Hematopoietic multipotent progenitor cell treated with erythropoietin and hydrocortisone succinate and interleukin-3 and kit ligand, for 4 days (in vitro differentiated cells): ENCODE measurements around the gene GALNT17.
"Not testable (repeated sequence)": the region's sequence is repeated elsewhere in the genome, so short reads cannot be mapped to it uniquely, and the experiment has no call there.

Experiments used
- DNase-seq: peaks from one replicate; pipeline ENCODE4 v3.0.0-alpha.2; 2015

The GALNT17 gene

DNA sequence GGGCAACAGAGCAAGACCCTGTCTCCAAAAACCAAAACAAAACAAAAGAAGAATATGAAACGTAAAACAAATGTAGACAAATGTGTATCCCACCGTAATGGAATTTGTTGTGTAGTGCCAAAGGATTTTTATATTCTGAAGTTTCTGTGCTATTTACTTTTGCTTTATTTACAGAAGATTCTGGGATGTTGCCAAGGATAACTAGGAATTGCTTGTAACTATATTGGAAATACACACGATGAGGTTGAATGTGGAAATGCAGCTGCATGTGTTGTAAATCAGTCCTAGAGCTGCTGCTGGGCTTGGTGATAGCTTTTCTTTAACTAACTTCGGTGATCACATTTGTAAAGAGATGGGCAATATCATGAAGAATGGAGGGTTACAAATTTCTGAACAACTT is 39.5 kb downstream of the GALNT17 start:
- DNase-seq = no peak

DNA sequence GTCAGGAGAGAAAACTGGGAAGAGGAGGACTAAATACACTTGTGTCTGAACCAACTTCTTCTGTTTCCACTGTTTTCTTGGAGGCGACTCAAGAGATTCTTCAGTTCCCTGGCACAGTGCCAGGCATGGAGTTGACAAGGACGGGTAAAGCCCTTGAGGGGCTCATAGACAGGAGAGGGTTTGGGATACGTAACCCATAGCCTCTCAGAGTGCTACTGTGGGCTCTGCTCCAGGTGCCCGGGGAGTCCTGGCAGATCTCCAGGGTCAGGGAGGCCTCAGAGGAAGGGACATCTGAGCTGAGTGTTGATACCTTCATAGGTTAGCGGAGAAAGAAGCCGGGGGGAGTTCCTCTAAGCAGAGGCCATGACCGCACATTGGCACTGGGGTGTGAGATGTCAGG is 42.0 kb downstream of the GALNT17 start:
- DNase-seq = no peak

DNA sequence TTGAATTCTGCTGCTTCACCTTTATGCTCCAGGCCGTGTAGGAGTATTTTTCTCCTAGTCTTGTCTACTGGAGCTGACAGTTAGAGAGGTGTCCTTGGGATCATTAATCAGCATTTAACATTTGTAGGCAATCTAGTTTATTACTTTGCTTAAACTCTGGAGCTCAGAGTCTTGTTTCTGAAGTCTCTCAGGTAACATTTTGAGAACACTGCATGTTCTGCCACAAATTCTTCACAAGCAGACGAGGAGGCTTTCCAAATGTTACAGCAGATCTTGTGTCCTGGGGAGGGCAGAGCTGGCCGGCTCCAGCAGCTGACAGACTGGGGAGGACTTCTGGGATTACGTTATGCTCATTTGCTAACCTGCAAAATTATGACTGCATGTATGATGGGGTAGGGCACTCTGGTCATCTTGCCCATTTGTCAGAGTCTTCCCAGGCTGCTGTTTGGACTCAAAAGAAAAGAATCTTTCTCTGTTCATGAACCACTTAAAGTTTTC is 50.5 kb downstream of the GALNT17 start:
- DNase-seq = no peak

DNA sequence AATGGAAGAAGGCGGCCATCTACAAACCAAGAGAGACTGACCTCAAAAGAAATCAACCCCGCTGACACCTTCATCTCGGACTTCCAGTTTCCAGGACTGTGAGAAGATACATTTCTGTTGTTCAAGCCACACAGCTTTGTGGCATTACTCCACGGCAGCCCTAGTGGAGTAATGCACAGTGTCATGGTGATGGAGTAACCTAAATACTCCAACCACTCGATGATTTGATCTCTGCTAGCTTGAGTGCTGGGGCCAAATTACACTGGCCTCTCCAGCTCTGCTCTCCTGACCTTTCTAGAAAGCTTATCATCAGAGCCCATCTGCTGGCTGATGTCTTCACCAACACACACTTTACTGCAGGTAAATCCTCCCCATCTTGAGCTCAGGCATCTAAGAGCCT is 52.2 kb downstream of the GALNT17 start:
- DNase-seq = no peak

DNA sequence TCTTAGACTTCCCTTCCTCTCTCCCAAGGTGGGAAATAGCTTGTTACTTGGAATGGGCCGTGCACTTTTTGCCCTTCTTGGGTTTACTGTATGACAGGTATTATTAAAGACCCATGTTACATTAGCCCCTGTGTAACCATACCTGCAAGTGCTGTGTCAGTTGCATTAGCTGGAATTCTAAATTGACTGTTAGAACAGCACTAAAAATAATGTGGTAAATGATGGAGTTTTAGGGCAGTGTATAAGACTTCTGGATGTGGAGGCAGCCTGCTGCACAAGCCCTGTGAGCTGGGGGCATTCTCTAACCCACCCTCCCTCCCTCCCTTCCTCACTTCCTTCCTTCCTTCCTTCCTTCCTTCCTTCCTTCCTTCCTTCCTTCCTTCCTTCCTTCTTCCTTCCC is 52.7 kb downstream of the GALNT17 start:
- DNase-seq = no peak

DNA sequence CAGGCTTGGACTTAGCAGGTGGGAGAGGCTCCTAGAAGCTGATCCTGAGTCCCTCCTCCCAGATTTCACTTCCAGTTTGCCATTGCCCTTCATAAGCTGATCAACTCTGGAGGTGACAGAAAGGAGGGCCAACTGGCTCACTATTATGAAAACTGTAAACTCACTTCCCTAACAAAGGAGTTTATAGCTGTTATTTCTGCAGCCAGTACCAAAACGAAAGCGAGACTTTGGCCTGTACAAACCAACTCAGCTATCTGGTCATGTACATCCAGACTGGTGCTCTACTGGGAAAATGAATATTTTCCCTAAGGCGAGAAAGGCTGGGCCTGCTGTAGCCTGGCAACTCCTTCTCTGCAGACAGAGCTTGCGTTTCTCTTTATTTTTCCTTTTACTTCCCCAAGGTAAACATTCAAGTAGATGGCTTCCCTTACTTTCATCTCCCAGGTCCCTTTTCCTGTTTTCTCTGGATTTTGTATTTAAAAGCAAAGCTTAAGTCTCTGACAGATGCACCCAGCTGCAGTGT is 54.7 kb downstream of the GALNT17 start:
- DNase-seq = no peak

DNA sequence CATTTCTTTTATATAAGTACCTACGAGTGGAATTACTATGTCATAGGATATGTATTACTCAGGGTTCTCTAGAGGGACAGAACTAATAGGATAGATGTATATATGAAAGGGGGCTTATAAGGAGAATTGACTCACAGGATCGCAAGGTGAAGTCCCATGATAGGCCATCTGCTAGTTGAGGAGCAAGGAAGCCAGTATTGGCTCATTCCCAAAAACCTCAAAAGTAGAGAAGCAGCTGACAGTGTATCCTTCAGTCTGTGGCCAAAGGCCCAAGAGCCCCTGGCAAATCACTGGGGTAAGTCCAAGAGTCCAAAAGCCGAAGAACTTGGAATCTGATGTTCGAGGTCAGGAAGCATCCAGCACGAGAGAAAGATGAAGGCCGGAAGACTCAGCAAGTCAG is 59.8 kb downstream of the GALNT17 start:
- DNase-seq = no peak

DNA sequence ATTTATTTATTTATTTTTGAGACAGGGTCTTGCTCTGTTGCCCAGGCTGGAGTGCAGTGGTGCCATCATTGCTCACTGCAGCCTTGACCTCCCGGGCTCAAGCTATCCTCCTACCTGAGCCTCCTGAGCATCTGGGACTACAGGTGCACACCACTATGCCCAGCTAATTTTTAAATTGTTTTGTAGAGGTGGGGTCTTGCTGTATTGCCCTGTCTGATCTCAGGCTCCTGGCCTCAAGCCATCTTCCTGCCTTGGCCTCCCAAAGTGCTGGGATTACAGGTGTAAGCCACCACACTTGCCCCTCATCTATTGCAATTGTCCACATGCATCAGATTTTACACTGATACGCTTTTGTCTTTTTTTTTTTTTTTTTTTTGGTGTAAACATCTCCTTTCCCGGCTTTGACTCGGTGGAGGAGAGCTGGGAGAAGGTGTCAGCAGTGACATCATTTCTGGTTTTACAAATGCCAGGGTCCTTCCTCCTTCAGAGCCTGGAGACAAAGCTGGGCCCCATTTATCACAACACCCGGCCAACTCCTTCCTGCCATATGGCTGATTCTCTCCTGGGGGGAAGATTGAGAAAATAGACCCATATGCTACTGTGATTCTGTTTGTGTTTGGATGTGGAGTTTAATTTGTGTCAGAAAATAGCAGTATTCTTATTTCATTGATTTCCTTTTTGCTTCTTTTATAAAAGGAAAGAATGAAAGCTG is 61.3 kb downstream of the GALNT17 start:
- no peak for DNase-seq

DNA sequence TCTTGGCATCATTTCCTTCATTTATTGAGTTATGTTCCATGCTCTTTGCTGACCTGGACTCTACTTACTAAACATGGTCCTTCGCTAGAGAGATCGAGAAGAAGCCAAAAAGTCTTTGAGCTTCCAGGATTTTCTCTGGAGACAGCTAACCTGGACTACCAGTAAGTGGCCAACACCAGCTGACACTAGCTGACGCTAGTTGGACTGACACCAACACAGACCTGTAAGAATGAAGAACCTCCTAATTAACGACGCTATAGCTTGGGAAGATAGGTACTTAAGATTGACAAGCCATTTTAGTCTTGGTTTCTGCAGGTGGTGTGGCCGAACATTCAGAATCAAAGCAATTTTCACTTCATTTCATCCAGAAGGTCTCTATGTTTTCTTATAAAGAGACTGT is 66.4 kb downstream of the GALNT17 start:
- no peak for DNase-seq

DNA sequence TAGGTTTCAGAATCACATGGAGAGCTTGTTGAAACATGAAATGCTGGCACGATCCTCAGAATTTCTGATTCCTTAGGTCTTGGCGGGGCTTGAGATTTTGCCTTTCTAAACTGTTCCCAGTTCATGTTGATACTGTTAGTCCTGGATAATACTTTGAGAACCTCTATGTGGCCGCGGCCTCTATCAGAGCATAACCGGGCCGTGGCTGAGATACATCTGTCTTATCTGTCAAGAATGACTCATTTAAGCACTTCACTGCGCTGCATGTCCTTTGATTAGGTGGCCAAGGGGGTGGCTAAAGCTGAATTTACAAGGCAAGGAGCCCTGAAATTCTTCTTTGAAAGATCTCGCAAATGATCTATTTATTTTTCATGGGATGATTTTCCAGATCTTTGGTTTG is 66.9 kb downstream of the GALNT17 start:
- no peak for DNase-seq

DNA sequence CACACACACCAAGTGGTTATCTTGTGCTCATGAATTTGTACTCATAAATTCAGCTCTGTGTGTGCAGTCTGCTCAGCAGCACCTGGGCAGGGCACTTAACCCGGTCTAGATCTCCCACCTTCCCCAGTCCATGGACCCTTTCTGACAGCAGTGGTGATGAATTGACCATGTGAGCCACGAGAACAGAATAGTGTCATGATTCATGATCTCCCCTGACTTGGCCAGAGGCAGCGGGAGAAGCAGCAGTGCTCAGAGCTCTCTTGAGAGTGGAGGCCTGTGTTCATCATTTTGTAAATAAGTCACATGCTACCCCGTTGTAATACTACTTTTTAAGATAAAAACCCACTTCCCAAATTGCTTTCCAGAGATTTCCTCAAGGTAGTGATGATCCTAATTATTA is 74.2 kb downstream of the GALNT17 start:
- no peak for DNase-seq

DNA sequence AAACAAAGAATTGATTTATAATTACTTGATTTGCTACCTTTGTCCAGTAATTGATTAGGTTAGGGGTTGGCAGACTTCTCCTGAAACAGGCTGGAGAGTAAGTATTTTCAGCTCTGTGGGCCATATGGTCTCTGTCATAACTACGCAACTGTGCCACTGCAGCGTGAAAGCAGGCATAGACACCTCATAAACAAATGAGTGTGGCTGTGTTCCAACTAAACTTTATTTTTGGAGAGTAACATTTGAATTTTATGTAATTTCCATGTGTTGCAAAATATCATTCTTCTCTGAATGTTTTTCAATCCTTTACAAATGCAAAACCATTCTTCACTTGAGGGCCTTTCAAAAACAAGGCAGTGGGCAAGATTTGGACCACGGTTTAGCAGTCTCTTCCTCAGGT is 76.9 kb downstream of the GALNT17 start:
- DNase-seq = no peak

DNA sequence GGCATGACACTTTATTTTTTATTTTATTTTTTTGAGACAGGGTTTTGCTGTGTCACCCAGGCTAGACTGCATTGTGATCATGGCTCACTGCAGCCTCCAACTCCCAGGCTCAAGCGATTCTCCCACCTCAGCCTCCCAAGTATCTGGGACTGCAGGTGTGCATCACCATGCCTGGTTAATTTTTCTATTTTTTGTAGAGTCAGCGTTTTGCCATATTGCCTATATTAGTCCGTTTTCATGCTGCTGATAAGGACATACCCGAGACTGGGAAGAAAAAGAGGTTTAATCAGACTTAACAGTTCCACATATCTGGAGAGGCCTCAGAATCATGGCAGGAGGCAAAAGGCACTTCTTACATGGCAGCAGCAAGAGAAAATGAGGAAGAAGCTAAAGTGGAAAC is 77.5 kb downstream of the GALNT17 start:
- DNase-seq = not testable (repeated sequence)

DNA sequence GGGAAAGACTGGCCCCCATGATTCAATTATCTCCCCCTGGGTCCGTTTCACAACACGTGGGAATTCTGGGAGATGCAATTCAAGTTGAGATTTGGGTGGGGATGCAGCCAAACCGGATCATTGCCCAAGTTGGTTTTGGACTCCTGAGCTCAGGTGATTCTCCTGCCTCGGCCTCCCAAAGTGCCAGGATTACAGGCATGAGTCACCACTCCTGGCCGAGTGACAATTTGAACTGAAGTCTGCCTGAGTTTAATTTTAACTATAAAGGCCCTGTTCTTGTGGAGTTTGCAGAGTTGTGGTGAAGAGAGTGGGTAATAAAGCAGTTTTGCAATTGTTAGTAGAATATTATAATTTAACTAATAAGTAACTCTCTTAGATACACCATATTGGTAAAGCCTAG is 78.3 kb downstream of the GALNT17 start:
- DNase-seq = no peak

DNA sequence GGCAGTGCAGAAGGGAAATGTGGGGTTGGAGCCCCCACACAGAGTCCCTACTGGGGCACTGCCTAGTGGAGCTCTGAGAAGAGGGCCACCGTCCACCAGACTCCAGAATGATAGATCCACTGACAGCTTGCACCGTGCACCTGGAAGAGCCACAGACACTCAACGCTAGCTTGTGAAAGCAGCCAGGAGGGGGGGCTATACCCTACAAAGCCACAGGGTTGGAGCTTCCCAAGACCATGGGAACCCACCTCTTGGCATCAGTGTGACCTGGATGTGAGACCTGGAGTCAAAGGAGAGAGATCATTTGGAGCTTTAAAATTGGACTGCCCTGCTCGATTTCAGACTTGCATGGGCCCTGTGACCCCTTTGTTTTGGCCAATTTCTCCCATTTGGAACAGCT is 80.5 kb downstream of the GALNT17 start:
- not testable (repeated sequence) for DNase-seq

DNA sequence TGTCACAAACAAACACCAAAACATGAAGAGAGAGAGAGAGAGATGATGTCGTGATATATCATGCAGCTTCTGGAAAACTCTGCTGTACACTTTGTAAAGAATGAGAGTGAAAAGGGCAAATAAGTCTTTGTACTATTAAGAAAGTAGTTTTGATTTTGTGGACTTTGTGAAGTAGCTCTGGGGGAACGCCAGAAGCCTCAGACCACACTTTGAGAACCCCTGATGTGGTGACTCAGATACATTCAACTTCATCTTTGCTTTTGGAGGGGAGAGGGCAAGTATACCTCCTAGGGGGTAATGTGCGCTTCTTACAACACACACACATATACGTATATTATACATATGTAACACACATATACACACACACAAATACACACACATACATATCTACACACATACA is 84.3 kb downstream of the GALNT17 start:
- DNase-seq = no peak

DNA sequence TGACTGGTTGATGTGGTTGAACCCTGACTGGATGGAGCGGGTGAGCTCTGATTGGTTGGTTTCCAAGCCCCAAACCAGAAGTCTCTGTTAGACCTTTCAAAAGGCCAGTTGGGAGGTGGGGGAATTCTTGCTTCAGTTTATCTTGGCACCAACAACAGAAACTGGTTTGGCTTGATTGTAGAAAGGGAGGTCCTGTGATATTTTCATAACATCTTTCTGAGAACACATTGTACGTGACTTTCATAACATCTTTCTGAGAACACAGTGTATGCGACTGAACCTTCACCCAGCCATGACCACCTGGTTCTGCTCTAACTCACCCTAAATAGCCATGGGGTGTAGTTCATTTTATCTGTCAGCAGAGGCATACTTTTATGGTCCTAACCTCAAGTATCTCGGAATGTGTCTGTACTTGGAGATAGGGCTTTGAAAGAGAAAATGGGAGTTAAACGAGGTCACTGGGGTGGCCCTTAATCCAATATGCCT is 88.3 kb downstream of the GALNT17 start:
- no peak for DNase-seq

DNA sequence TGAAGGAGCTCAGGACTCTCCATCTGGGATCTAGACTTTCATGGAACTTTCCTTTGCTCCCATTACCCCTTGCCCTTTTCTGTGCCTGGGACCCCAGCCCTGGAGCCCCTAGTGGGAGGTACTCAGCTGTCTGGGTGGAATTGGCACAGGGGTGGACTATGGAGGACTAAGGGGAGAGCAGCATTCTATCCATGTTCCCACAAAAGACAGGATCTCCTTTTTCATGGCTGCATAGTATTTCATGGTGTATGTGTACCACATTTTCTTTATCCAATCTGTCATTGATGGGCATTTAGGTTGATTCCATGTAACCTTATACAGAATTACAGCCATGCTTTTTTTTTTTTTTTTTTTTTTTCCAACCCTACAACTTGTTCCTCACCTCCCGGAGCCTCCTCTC is 89.1 kb downstream of the GALNT17 start:
- no peak for DNase-seq

DNA sequence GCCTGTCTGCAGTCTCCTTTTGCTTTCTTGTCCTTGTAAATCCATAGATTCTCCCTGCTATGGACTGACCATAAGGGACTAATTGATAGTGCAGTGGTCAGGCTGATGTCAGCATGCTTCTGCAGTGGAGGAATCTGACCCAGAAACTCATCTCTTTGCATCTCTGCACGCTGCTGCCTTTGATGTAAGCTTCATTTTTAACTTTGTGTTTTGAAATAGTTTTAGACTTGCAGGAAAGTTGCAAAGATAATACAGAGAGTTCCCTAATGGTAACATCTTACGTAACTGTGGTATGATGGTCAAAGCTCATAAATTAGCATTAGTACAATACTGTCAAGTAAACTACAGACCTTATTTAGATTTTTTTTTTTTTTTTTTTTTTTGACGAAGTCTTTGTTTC is 89.6 kb downstream of the GALNT17 start:
- DNase-seq = no peak

DNA sequence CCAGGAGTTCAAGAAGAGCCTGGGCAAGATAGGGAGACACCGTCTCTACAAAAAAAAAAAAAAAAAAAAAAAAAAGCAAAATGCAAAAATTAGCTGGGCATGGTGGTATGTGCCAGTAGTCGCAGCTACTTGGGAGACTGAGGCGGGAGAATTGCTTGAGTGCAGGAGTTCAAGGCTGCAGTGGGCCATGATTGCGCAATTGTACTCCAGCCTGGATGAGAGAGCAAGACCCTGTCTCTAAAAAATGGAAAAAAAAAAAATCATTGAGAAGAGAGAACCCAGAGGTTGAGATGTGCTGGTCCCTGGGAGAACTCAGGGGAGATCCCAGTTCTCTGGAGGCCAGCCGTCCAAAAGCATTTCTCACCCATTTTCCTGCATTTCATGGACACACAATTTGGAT is 95.2 kb downstream of the GALNT17 start:
- DNase-seq = no peak

DNA sequence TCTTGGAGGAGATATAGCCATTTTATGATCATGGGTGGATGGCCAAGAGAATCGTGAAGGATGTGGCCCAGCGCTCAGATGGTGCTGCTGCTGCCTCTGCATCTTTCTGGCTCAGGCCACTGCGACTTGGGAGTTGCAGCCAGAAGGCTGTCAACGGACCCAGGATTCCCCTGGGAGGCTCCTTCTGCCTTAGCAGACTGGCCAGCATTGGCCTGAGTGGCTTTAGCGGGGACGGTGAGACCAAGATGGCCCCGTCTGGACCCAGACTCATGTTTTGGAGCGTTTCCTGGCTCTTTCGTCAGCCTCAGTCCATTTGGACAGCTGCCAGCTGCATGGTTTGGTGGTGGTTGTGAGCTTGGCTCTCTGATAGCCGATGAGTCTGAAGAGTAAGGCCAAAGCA is 97.2 kb downstream of the GALNT17 start:
- DNase-seq = no peak

DNA sequence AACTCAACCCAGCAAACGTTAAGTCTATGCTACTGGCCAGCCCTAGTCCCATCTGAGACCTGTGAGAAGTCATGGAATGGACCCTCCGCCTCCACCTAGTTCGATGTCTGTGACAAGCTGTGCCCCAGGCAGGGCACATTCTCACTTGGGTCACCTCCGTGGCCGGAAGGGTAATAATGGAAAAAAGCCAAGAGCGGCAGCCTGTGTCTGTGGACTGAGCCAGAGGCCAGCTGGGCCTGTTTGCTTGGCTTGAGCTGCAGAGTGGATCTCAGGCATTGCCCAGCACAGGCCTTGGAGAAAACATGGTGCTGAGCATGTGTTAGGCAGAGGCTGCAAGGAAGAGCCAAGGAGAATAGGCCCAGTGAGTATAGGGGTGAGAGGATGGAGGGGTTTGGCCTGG is 97.8 kb downstream of the GALNT17 start:
- DNase-seq = no peak

DNA sequence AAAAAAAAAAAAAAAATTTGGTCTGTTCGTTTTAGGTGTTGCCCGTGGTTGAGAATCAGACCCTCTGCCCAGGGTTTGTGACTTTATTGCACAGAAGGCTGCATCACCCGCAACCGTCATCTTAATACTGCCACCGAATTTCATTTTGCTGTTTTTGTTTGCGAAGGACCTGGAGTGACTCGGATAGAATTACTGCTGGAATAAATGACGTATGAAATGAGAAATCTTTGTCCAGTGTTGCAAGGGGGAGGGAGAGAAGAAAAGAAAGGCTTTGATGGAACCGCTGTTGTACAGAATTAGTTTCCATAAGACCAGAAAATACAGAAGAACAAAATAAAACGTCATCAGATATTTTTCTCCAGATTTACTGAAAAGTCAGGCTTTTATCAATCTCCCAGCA is 103.3 kb downstream of the GALNT17 start:
- no peak for DNase-seq

DNA sequence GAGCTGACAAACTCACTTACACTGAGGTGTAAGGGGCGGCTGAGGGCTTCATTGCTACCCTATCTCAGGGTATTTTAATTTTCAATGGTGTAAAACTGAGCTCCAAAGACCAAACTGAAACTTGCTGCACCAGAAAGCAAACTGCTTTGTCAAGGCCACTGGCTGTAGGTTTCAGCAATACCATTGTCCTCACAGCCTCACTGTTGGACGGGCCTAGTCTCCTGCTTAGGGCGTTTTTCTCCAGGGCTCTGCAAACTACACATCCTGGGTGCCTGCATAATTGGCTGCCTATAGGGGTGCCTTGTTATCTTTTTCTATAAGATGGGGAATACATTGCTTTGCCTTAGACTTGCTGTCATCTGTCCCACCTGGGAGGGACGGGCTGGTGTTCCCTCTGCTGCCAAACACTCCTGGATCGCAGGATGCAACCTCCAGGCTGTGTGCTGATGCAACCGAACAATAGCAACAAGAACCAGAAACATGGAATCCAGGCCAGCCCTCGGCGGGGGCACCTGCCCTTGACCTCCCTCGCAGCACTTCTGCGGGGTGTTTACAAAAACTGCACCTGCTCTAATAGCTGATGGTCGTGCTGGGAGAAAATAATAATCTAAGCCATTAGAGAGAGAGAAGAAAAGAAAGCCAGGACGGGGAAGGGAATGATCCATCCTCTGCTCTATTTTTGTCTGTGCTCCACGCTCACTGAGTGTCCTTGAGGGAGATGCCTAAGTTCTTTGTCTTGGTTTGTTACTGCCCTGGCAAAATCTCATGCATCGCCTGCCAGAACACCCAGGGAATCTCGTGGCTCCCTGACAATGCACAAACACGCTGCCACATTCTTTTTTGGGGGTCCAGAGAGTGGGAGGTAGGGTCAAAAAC is 104.5 kb downstream of the GALNT17 start:
- DNase-seq = no peak
